HepG2 (cell line): Measurements from ENCODE around the gene TNFRSF11A. TPM values are rescaled to one million over a fixed set of nuclear protein-coding genes. Genes with fewer than 3 reads are reported as not detected.

Experiments used
- ATAC-seq: fragments of 200-7000 bp; cut with Tn5 transposase; 3 replicates; pipeline ENCODE4 v1.9.1; 2020; ENCODE audit warnings: mild to moderate bottlenecking, moderate library complexity
- BruUV-seq: library from RNA; stranded (reverse); fragments of 400-500 nt; replicated peaks from 2 replicates; lab custom pipeline; 2021; lab: Mats Ljungman, UMichigan
- CTCF ChIA-PET: fragments of 300-600 bp; formaldehyde crosslinking; extraction: SDS; loops from one replicate; lab custom pipeline; 2021; ENCODE audit warnings: low total read pairs, inconsistent platforms, low intra/inter-chr PET ratio; lab: Yijun Ruan, JAX
- POLR2A ChIA-PET: fragments of 350-600 bp; sonication (Branson Sonifier 250); formaldehyde crosslinking; loops from one replicate; lab custom pipeline; 2020; ENCODE audit warnings: antibody characterized with exemption, inconsistent platforms; lab: Yijun Ruan, JAX
- DNase-seq: peaks from one replicate; pipeline ENCODE4 v3.0.0-alpha.2; 2015; ENCODE audit warnings: low spot score
- FAIRE-seq: peaks from 3 replicates; lab custom pipeline; 2011; peaks lifted over from hg19 to GRCh38; lab: Jason Lieb, UNC
- H2AFZ ChIP-seq: one replicate; pipeline ENCODE4 v1.6.1; 2011; ENCODE audit warnings: low read length, inconsistent platforms
- H3K27ac ChIP-seq: fragments of 300-600 bp; 3 replicates; pipeline ENCODE4 v1.8.0; 2011; ENCODE audit warnings: mixed run types, mild to moderate bottlenecking, mixed read lengths, low read length, inconsistent platforms; ENCODE audit not compliant: insufficient read depth; ENCODE audit errors: extremely low read length
- H3K27me3 ChIP-seq, 2 experiments: fragments of 200-600 bp in 1 of 2; 2 replicates in 1 of 2; 3 replicates in 1 of 2; pipeline versions ENCODE4 v1.6.0 to v1.8.0; 2011; ENCODE audit warnings: low read length in 2 of 2, mild to moderate bottlenecking in 2 of 2, moderate library complexity in 2 of 2, inconsistent platforms in 1 of 2; ENCODE audit not compliant: insufficient read depth in 2 of 2, control insufficient read depth in 1 of 2
- H3K36me3 ChIP-seq, 2 experiments: fragments of 200-600 bp in 1 of 2; replicated peaks in 1 of 2; 2 replicates in 1 of 2; 3 replicates in 1 of 2; pipeline versions ENCODE4 v1.5.1 to v1.8.0; 2011; ENCODE audit warnings: low read length in 2 of 2, inconsistent platforms in 1 of 2; ENCODE audit not compliant: insufficient read depth in 2 of 2, control insufficient read depth in 1 of 2
- H3K4me1 ChIP-seq: 2 replicates; pipeline ENCODE4 v1.5.1; 2012; ENCODE audit warnings: low read length, inconsistent platforms; ENCODE audit not compliant: insufficient read depth
- H3K4me2 ChIP-seq: 2 replicates; pipeline ENCODE4 v1.6.0; 2011; ENCODE audit warnings: low read depth, low read length, inconsistent platforms
- H3K4me3 ChIP-seq, 3 experiments: fragments of 200-600 bp in 1 of 3; sonication (generic), shearing (Covaris generic) in 1 of 3; replicated peaks in 1 of 3; 2 replicates each; pipeline ENCODE4 v1.5.1; 2011 to 2016; ENCODE audit warnings: low read length in 3 of 3, inconsistent platforms in 2 of 3, low read depth in 2 of 3, mild to moderate bottlenecking in 2 of 3, control low read depth in 1 of 3, mixed read lengths in 1 of 3; ENCODE audit not compliant: insufficient read depth in 1 of 3
- H3K79me2 ChIP-seq: one replicate; pipeline ENCODE4 v1.6.1; 2011; ENCODE audit warnings: low read length, inconsistent platforms; ENCODE audit not compliant: insufficient read depth
- H3K9ac ChIP-seq: 2 replicates; pipeline ENCODE4 v1.6.0; 2011; ENCODE audit warnings: mild to moderate bottlenecking, low read depth, low read length, inconsistent platforms; ENCODE audit not compliant: insufficient read depth
- H3K9me3 ChIP-seq: 2 replicates; pipeline ENCODE4 v1.5.1; 2012; ENCODE audit warnings: mild to moderate bottlenecking, low read length
- H4K20me1 ChIP-seq: 2 replicates; pipeline ENCODE4 v1.6.0; 2011; ENCODE audit warnings: inconsistent platforms, mild to moderate bottlenecking, low read length, moderate library complexity; ENCODE audit not compliant: insufficient read depth
- DDIT3 ChIP-seq: sonication (generic); formaldehyde crosslinking; IDR thresholded peaks from 2 replicates; pipeline ENCODE4 v1.4.0; 2020; ENCODE audit warnings: mild to moderate bottlenecking, missing genetic modification reagents
- IRF1 ChIP-seq: sonication (generic); formaldehyde crosslinking; IDR thresholded peaks from 2 replicates; pipeline ENCODE4 v1.4.0; 2020; ENCODE audit warnings: low read depth, mild to moderate bottlenecking, missing genetic modification reagents
- PHF20 ChIP-seq: sonication (generic); formaldehyde crosslinking; IDR thresholded peaks from 2 replicates; pipeline ENCODE4 v1.5.0; 2020; ENCODE audit warnings: mild to moderate bottlenecking, missing genetic modification reagents
- RBAK ChIP-seq: sonication (generic); formaldehyde crosslinking; IDR thresholded peaks from 2 replicates; pipeline ENCODE4 v1.5.1; 2020; ENCODE audit warnings: mild to moderate bottlenecking, missing genetic modification reagents
- ZBTB2 ChIP-seq: sonication (generic); formaldehyde crosslinking; IDR thresholded peaks from 2 replicates; pipeline ENCODE4 v1.8.0; 2022; ENCODE audit warnings: low read depth, missing genetic modification reagents
- ZNF205 ChIP-seq: IDR thresholded peaks from 2 replicates; pipeline ENCODE4 v1.6.1; 2018; ENCODE audit warnings: missing biosample characterization, missing genetic modification reagents
- ZNF263 ChIP-seq: sonication (generic); formaldehyde crosslinking; IDR thresholded peaks from 2 replicates; pipeline ENCODE4 v1.4.0; 2020; ENCODE audit warnings: missing genetic modification reagents
- ZNF30 ChIP-seq: sonication (generic); formaldehyde crosslinking; IDR thresholded peaks from 2 replicates; pipeline ENCODE4 v1.5.0; 2020; ENCODE audit warnings: mild to moderate bottlenecking, missing genetic modification reagents
- ZNF740 ChIP-seq: sonication (generic); formaldehyde crosslinking; IDR thresholded peaks from 2 replicates; pipeline ENCODE4 v1.4.0; 2020; ENCODE audit warnings: missing genetic modification reagents
- ZNF770 ChIP-seq: sonication (generic); formaldehyde crosslinking; IDR thresholded peaks from 2 replicates; pipeline ENCODE4 v1.5.0; 2020; ENCODE audit warnings: mild to moderate bottlenecking, missing genetic modification reagents
- WGBS: methylation state at CpG from one replicate; pipeline ENCODE4 v1.1.6; 2017; ENCODE audit warnings: low lambda C conversion rate; 5-methylcytosine and 5-hydroxymethylcytosine counted together
- in situ Hi-C: cut with HindIII; loops from 2 replicates; pipeline ENCODE4 v1.10.0; 2017; ENCODE audit warnings: low pct_unique_long_range_greater_than_20kb; ENCODE audit not compliant: extremely low pct_ligation_motif_present
- intact Hi-C: fragments of 100-400 bp; cut with micrococcal nuclease; formaldehyde crosslinking; loops from one replicate; pipeline ENCODE4 v1.10.0; 2022; ENCODE audit not compliant: unreplicated experiment
- polyA plus RNA-seq, 8 experiments: library from polyadenylated mRNA; depleted of rRNA in 3 of 8; stranded (reverse) in 7 of 8; unstranded in 1 of 8; fragments of >200 nt; fragmentation: Illumina TruSeq in 4 of 8; extraction: Trizol in 4 of 8; gene quantifications; 2 replicates each; pipeline versions ENCODE4 v1.2.1 to v1.2.3, GENCODE V29; 2011 to 2016; ENCODE audit warnings: low read depth in 4 of 8, missing spikeins in 1 of 8, mixed read lengths in 1 of 8; ENCODE audit not compliant: insufficient read depth in 1 of 8
- total RNA-seq, 5 experiments: library from RNA; depleted of rRNA; stranded (reverse); fragments of >200 nt; fragmentation: Illumina TruSeq; extraction: Trizol; gene quantifications; 2 replicates each; pipeline ENCODE4 v1.2.3, GENCODE V29; 2016; ENCODE audit warnings: low read depth in 1 of 5

The TNFRSF11A gene
- total and polyA plus RNA-seq, 2 of the 13 experiments (the other 11 are each of a cell fraction or from before 2014, with no cell fraction given) = 4.6 to 6.4 TPM

- no peak for TF ChIP-seq ZNF263 (CRISPR knock-in tag)
- no peak for TF ChIP-seq ZNF740
Observed at GRCh38 chr18:62389761-62390481, 64.8 kb downstream of the TNFRSF11A start (continued).

- no peaks in the 10 kb centered on the region for H3K36me3 ChIP-seq
- H4K20me1 ChIP-seq = no peaks in the 10 kb centered on the region
- H3K4me3 ChIP-seq = no peak overlapping the region
- in situ Hi-C loops (loop anchor here (10.0 kb wide), 1 partner anchor 69 kb away; the partner anchor contains the start of gene TNFRSF11A), intact Hi-C loops (no loop called here)
- no TSS peak for BruUV-seq
- no peak overlapping the region for H3K27ac ChIP-seq
- no peak overlapping the region for H3K9ac ChIP-seq
- H3K27me3 ChIP-seq = no peaks in the 10 kb centered on the region; a peak in 1 of 5 replicates
- ATAC-seq (no peak), DNase-seq (no peak), FAIRE-seq (no peak)
- CTCF ChIA-PET = no interaction called here
- peaks cover 40% of the 10 kb centered on the region for H3K4me1 ChIP-seq
- no peak overlapping the region for H3K4me2 ChIP-seq
- H3K9me3 ChIP-seq = no peaks in the 10 kb centered on the region
- H2AFZ ChIP-seq = no peak overlapping the region
- WGBS = 72% methylated on average over 15 of the region's 15 CpGs
- POLR2A ChIA-PET = interaction anchor here (1.1 kb wide), 1 partner anchor 44 kb away, joined by 4 read pairs; no protein-coding TSS in a partner anchor
- no peaks in the 10 kb centered on the region for H3K79me2 ChIP-seq
- no peak for TF ChIP-seq ZNF770 (CRISPR knock-in tag)
- TF ChIP-seq DDIT3 (CRISPR knock-in tag) = no peak
- no peak for TF ChIP-seq ZNF30 (CRISPR knock-in tag)
- no peak for TF ChIP-seq RBAK (CRISPR knock-in tag)
- no peak for TF ChIP-seq IRF1 (CRISPR knock-in tag)
- no peak for TF ChIP-seq ZBTB2 (CRISPR knock-in tag)
- TF ChIP-seq PHF20 (CRISPR knock-in tag) = no peak
- no peak for TF ChIP-seq ZNF263 (CRISPR knock-in tag)
- no peak for TF ChIP-seq ZNF205 (CRISPR knock-in tag)
Observed at GRCh38 chr18:62394006-62394763, 69.1 kb downstream of the TNFRSF11A start.
